ENCODE results near the gene CD96.

CD96 gene

GRCh38 chr3:111541911-111542483 is at the start of gene CD96:
Gene CD96, plus strand, starts transcription at chr3:111542197. Its CDS starts 52 bp downstream, at chr3:111542249.
- no peak for TF ChIP-seq GATA2 (IDR thresholded peaks at IDR 0.05; ENCODE audit: low read depth, low read length)

GRCh38 chr3:111493276-111493675 is 48.7 kb upstream of the CD96 start:
- TF ChIP-seq GATA3 (IDR thresholded peaks at IDR 0.05; ENCODE audit: low read depth, low read length) (no peak), GATA2 (IDR thresholded peaks at IDR 0.05; ENCODE audit: low read depth, low read length) (no peak)

- TF ChIP-seq GATA2 (IDR thresholded peaks at IDR 0.05; ENCODE audit: low read depth, low read length) (no peak), GATA3 (IDR thresholded peaks at IDR 0.05; ENCODE audit: low read depth, low read length) (no peak)
These were observed 45.0 kb upstream of the CD96 start for GRCh38 chr3:111496894-111497559.

GRCh38 chr3:111498022-111498421 is 44.0 kb upstream of the CD96 start:
- TF ChIP-seq GATA3 (IDR thresholded peaks at IDR 0.05; ENCODE audit: low read depth, low read length) (no peak), GATA2 (IDR thresholded peaks at IDR 0.05; ENCODE audit: low read depth, low read length) (no peak)

DNA sequence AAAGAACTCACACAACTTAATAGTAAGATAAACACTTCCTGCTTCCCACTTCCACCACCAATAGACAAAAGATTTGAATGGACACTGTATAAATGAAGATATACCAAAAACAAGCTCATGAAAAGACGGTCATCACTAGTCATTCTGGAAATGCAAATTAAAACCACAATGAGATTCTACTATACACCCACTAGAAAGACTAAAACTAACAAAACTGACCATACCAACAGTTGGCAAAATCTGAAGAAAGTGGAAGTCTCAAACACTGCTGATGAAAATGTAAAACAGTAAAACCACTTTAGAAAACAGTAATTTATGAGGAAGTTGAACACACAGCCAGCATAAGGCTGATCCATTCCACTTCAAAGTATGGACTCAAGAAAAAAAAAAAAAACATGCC is 35.6 kb upstream of the CD96 start:
- TF ChIP-seq GATA3 (IDR thresholded peaks at IDR 0.05; ENCODE audit: low read depth, low read length) (no peak), GATA2 (IDR thresholded peaks at IDR 0.05; ENCODE audit: low read depth, low read length) (no peak)

GRCh38 chr3:111509308-111509707 is 32.7 kb upstream of the CD96 start:
- no peak for TF ChIP-seq GATA3 (IDR thresholded peaks at IDR 0.05; ENCODE audit: low read depth, low read length)
- TF ChIP-seq GATA2 (IDR thresholded peaks at IDR 0.05; ENCODE audit: low read depth, low read length), result no peak

DNA sequence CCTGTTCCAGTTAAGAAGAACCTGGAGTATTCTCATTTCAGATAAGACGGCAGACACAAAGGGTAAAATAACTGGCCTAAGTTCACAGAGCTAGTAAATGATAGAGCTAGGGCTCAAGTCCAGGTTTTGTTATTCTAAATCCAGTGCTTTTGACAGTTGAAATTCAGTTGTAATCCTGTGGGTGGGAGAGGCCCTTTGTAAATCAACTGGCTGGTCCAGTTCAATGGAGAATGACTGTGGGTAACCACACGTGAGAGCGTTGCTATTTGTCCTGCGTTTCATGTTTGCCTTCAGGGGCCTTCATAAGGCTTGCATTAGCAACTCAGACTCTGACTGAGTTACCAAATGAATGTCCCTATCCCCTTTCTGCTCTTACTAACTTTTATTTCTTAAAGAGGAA is 24.2 kb upstream of the CD96 start:
- TF ChIP-seq GATA3 (IDR thresholded peaks at IDR 0.05; ENCODE audit: low read depth, low read length) (no peak), GATA2 (IDR thresholded peaks at IDR 0.05; ENCODE audit: low read depth, low read length) (no peak)

GRCh38 chr3:111519178-111519855 is 22.7 kb upstream of the CD96 start:
- no peak for TF ChIP-seq GATA2 (IDR thresholded peaks at IDR 0.05; ENCODE audit: low read depth, low read length)
- TF ChIP-seq GATA3 (IDR thresholded peaks at IDR 0.05; ENCODE audit: low read depth, low read length), result no peak

DNA sequence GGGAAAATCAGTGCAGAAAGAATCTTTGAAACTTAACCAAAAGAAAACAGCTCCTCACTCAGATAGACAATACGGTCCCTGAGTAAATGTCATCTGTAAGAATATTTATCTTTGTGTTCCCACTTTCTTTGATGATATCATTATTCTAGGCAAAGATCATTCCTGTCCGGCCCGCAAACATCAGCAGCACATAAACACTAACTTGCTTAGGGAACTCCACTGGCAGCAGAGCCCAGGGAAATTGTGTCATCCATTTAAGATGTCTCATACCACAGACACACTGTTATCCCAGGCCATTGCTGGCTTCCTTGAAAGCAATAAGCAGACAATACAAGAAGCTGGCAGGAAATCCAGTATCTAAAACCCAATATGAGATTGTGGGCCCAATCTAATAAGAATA is 20.1 kb upstream of the CD96 start:
- TF ChIP-seq GATA3 (IDR thresholded peaks at IDR 0.05; ENCODE audit: low read depth, low read length) (no peak), GATA2 (IDR thresholded peaks at IDR 0.05; ENCODE audit: low read depth, low read length) (no peak)

- peak; percentile 30; the same call in 1 of the 2 replicates for TF ChIP-seq GATA2 (IDR thresholded peaks at IDR 0.05; ENCODE audit: low read depth, low read length)
These were observed 17.5 kb upstream of the CD96 start for GRCh38 chr3:111524486-111524885.

DNA sequence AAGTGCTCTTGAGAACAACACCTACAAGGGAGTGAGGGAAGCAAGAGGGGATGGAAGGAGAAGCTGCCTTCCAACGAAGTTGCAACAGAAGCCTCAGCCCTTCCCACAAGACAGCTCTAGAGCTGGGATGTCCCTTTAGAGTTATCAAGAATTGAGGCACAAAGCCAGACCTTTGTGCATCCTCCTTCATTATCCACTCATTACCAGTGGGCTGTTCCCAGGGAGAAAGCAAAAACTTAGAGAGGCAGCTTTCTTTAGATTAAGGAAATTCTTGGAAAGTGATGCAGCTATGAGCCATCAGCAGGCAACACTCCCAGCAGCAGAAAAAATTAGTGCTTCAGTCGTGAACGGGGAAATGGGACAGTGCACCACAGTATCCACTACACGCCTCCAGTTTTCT is 10.6 kb upstream of the CD96 start:
- TF ChIP-seq GATA3 (IDR thresholded peaks at IDR 0.05; ENCODE audit: low read depth, low read length), result no peak
- TF ChIP-seq GATA2 (IDR thresholded peaks at IDR 0.05; ENCODE audit: low read depth, low read length), result no peak

GRCh38 chr3:111534701-111535100 is 7.3 kb upstream of the CD96 start:
- TF ChIP-seq GATA3 (IDR thresholded peaks at IDR 0.05; ENCODE audit: low read depth, low read length) (no peak), GATA2 (IDR thresholded peaks at IDR 0.05; ENCODE audit: low read depth, low read length) (no peak)

DNA sequence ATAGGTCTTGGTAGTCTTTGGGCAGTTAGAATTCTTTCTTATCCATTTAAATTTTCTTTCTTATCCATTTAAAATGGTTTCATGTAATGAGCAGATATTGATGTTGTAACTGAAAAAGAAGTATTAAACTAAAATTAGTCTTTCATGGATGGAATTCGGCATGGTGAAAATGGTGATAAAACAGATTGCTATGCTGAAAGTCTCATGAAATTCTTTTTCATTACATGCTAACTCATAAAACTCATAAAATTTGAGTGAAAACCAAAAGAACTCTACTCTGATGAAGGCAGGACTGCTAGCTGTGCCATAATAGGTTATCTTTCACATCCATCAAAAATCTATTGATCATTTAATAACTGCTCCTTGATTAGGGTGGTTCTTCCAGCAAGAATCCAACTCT is 3.9 kb upstream of the CD96 start:
- TF ChIP-seq GATA3 (IDR thresholded peaks at IDR 0.05; ENCODE audit: low read depth, low read length), result no peak
- no peak for TF ChIP-seq GATA2 (IDR thresholded peaks at IDR 0.05; ENCODE audit: low read depth, low read length)

DNA sequence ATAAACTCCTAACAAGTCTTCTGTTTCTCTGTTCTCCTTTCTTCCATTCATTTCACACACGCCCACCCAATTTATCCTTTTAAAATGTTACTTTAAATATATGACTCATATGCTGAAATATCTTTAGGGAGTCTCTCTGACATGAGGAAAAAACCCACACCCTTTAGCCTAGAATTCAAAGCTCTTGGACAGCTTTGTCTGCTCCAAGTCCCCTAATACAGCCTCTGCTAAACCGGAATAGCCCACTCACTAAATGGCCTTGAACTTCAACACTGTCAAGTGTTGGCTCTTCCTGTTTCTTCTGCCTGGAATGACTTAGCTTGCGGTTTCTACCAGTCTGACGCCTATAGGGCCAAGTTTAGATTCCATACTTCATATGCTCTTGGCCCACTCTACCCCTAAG is 3.3 kb upstream of the CD96 start:
- TF ChIP-seq GATA2 (IDR thresholded peaks at IDR 0.05; ENCODE audit: low read depth, low read length) (no peak), GATA3 (IDR thresholded peaks at IDR 0.05; ENCODE audit: low read depth, low read length) (no peak)
